CD14-positive monocyte (primary cell): Measurements from ENCODE around the gene PLCB1. TPM values are rescaled to one million over a fixed set of nuclear protein-coding genes. Genes with fewer than 3 reads are reported as not detected.

Source experiments
- DNase-seq, 3 donors: peaks; one replicate each; pipeline ENCODE4 v3.0.0-alpha.2; 2011 to 2022
- H2AFZ ChIP-seq: 2 replicates; pipeline ENCODE4 v1.6.0; 2012; ENCODE audit warnings: mild to moderate bottlenecking, low read depth, low read length, inconsistent platforms; ENCODE audit not compliant: insufficient read depth, poor library complexity, severe bottlenecking
- H3K27ac ChIP-seq, 2 donors: 1 replicate in 1 of 2; 2 replicates in 1 of 2; pipeline ENCODE4 v1.5.1; 2012 to 2013; ENCODE audit warnings: low read length in 2 of 2, control low read depth in 1 of 2, inconsistent platforms in 1 of 2, low read depth in 1 of 2, mild to moderate bottlenecking in 1 of 2
- H3K27me3 ChIP-seq, 2 donors: one replicate each; pipeline versions ENCODE4 v1.6.0 to v1.6.1; 2011 to 2013; ENCODE audit warnings: low read length in 2 of 2; ENCODE audit not compliant: control insufficient read depth in 2 of 2, insufficient read depth in 2 of 2
- H3K36me3 ChIP-seq, 2 donors: replicated peaks in 1 of 2; 1 replicate in 1 of 2; 2 replicates in 1 of 2; pipeline versions ENCODE4 v1.5.1 to v1.6.1; 2012 to 2013; ENCODE audit warnings: low read length in 2 of 2, control low read depth in 1 of 2, inconsistent platforms in 1 of 2, mild to moderate bottlenecking in 1 of 2; ENCODE audit not compliant: insufficient read depth in 2 of 2, control insufficient read depth in 1 of 2
- H3K4me1 ChIP-seq, 2 donors: 1 replicate in 1 of 2; 2 replicates in 1 of 2; pipeline versions ENCODE4 v1.5.1 to v1.6.1; 2012 to 2013; ENCODE audit warnings: low read length in 2 of 2, control low read depth in 1 of 2, inconsistent platforms in 1 of 2, mild to moderate bottlenecking in 1 of 2, moderate library complexity in 1 of 2; ENCODE audit not compliant: insufficient read depth in 2 of 2, control insufficient read depth in 1 of 2
- H3K4me2 ChIP-seq: replicated peaks from 2 replicates; pipeline ENCODE3; 2012; ENCODE audit warnings: low read length, moderate library complexity, mild to moderate bottlenecking; ENCODE audit not compliant: poor library complexity, severe bottlenecking; ENCODE audit errors: extremely low read depth
- H3K4me3 ChIP-seq, 3 experiments: fragments of 200-600 bp in 1 of 3; sonication (generic) in 1 of 3; replicated peaks in 1 of 3; 1 replicate in 2 of 3; 2 replicates in 1 of 3; pipeline ENCODE4 v1.5.1; 2011 to 2013; ENCODE audit warnings: low read length in 3 of 3, mild to moderate bottlenecking in 3 of 3, control low read depth in 2 of 3, low read depth in 2 of 3, inconsistent platforms in 1 of 3, moderate library complexity in 1 of 3
- H3K79me2 ChIP-seq: 2 replicates; pipeline ENCODE4 v1.6.0; 2012; ENCODE audit warnings: mild to moderate bottlenecking, control low read depth, inconsistent platforms, low read length, moderate library complexity; ENCODE audit not compliant: insufficient read depth
- H3K9ac ChIP-seq: 2 replicates; pipeline ENCODE4 v1.6.0; 2017; ENCODE audit warnings: low read length, mild to moderate bottlenecking; ENCODE audit not compliant: insufficient read depth, poor library complexity, severe bottlenecking
- H3K9me3 ChIP-seq, 2 donors: replicated peaks in 1 of 2; 1 replicate in 1 of 2; 2 replicates in 1 of 2; pipeline versions ENCODE4 v1.5.1 to v1.6.1; 2012 to 2013; ENCODE audit warnings: low read length in 2 of 2, control low read depth in 1 of 2; ENCODE audit not compliant: control insufficient read depth in 1 of 2, insufficient read depth in 1 of 2
- H4K20me1 ChIP-seq: 2 replicates; pipeline ENCODE4 v1.6.0; 2012; ENCODE audit warnings: mild to moderate bottlenecking, low read length, control low read depth, moderate library complexity; ENCODE audit not compliant: insufficient read depth
- H3K27ac Mint-ChIP-seq, 7 donors: one replicate each; pipeline ENCODE4 v1.8.0; 2020; ENCODE audit warnings: mild to moderate bottlenecking in 7 of 7, mixed read lengths in 7 of 7, moderate library complexity in 6 of 7, inconsistent platforms in 2 of 7
- H3K27me3 Mint-ChIP-seq, 3 donors: one replicate each; pipeline ENCODE4 v1.8.0; 2021 to 2022; ENCODE audit warnings: low read depth in 3 of 3, mild to moderate bottlenecking in 3 of 3, mixed read lengths in 3 of 3, moderate library complexity in 3 of 3, inconsistent platforms in 1 of 3
- H3K36me3 Mint-ChIP-seq, 2 donors: one replicate each; pipeline ENCODE4 v1.8.0; 2020; ENCODE audit warnings: mixed read lengths in 2 of 2, inconsistent platforms in 1 of 2, mild to moderate bottlenecking in 1 of 2
- H3K4me1 Mint-ChIP-seq: one replicate; pipeline ENCODE4 v1.8.0; 2020; ENCODE audit warnings: mild to moderate bottlenecking, mixed read lengths
- H3K4me3 Mint-ChIP-seq, 2 donors: one replicate each; pipeline ENCODE4 v1.8.0; 2020; ENCODE audit warnings: mild to moderate bottlenecking in 2 of 2, mixed read lengths in 2 of 2, moderate library complexity in 1 of 2
- H3K9me3 Mint-ChIP-seq, 7 donors: one replicate each; pipeline ENCODE4 v1.8.0; 2020 to 2022; ENCODE audit warnings: mixed read lengths in 7 of 7, mild to moderate bottlenecking in 6 of 7, moderate library complexity in 6 of 7, inconsistent platforms in 2 of 7
- CTCF ChIP-seq: fragments of 200-600 bp; IDR thresholded peaks from one replicate; pipeline ENCODE4 v1.8.0; 2022; ENCODE audit warnings: antibody characterized with exemption, mild to moderate bottlenecking
- WGBS: methylation state at CpG from one replicate; pipeline ENCODE4 v1.1.5; 2013; ENCODE audit warnings: missing lambda C conversion rate; ENCODE audit not compliant: insufficient coverage; 5-methylcytosine and 5-hydroxymethylcytosine counted together
- intact Hi-C, 2 donors: fragments of 100-400 bp; cut with micrococcal nuclease; formaldehyde crosslinking; loops; one replicate each; pipeline versions ENCODE4 v1.15.0 to v1.15.1; 2023
- polyA plus RNA-seq, 3 donors: library from polyadenylated mRNA; depleted of rRNA in 1 of 3; unstranded in 2 of 3; stranded (reverse) in 1 of 3; fragments of 300-500 nt in 2 of 3; fragments of >200 nt in 1 of 3; fragmentation: Illumina TruSeq in 2 of 3; gene quantifications; 1 replicate in 2 of 3; 2 replicates in 1 of 3; pipeline ENCODE4 v1.2.3, GENCODE V29; 2012 to 2021

The PLCB1 gene
- polyA plus RNA-seq, 3 donors = 8.6 to 16.4 (median 13.2) TPM

- TF ChIP-seq CTCF = no peak
- Histone ChIP-seq H3K27ac (no peak overlapping the region), H3K9ac (no peak overlapping the region), H3K36me3 (no peaks in the 10 kb centered on the region), H3K9me3 (no peaks in the 10 kb centered on the region), H3K4me3 (no peak overlapping the region), H3K79me2 (peaks cover 3% of the 10 kb centered on the region), H3K4me1 (peaks cover 15 to 25% of the 10 kb centered on the region in 2 donors), H4K20me1 (no peaks in the 10 kb centered on the region), H2AFZ (no peak overlapping the region), H3K4me2 (no peak overlapping the region), H3K27me3 (no peaks in the 10 kb centered on the region)
- Mint-ChIP-seq H3K27ac (no peak overlapping the region), H3K9me3 (peaks cover 0 to 5% (median 2%) of the 10 kb centered on the region in 7 donors), H3K27me3 (peaks cover 0 to 2% (median 0%) of the 10 kb centered on the region in 3 donors), H3K4me1 (peaks cover 20% of the 10 kb centered on the region), H3K36me3 (no peaks in the 10 kb centered on the region), H3K4me3 (no peak overlapping the region)
- intact Hi-C loops = no loop called here
- no peak for DNase-seq
Observed at GRCh38 chr20:8573686-8574085, 441.6 kb downstream of the PLCB1 start.

GRCh38 chr20:8575114-8575513 is 443.0 kb downstream of the PLCB1 start:
- H3K4me2 ChIP-seq = no peak overlapping the region
- H3K9ac ChIP-seq = no peak overlapping the region
- no peak overlapping the region for H3K27ac ChIP-seq
- Mint-ChIP-seq H3K27ac (no peak overlapping the region), H3K4me3 (no peak overlapping the region), H3K9me3 (peaks cover 0 to 5% (median under 1%) of the 10 kb centered on the region in 7 donors), H3K27me3 (peaks cover 0 to under 1% (median 0%) of the 10 kb centered on the region in 3 donors), H3K36me3 (no peaks in the 10 kb centered on the region), H3K4me1 (peaks cover 16% of the 10 kb centered on the region)
- no peaks in the 10 kb centered on the region for H4K20me1 ChIP-seq
- peaks cover 15 to 20% of the 10 kb centered on the region in 2 donors for H3K4me1 ChIP-seq
- intact Hi-C loops = no loop called here
- no peak overlapping the region for H2AFZ ChIP-seq
- no peak for TF ChIP-seq CTCF
- H3K79me2 ChIP-seq = no peaks in the 10 kb centered on the region
- H3K36me3 ChIP-seq = no peaks in the 10 kb centered on the region
- H3K27me3 ChIP-seq = no peaks in the 10 kb centered on the region
- no peak for DNase-seq
- WGBS = 100% methylated on average over 3 of the region's 3 CpGs
- H3K4me3 ChIP-seq = no peak overlapping the region
- H3K9me3 ChIP-seq = no peaks in the 10 kb centered on the region
